Breast epithelium (tissue), 3 donors: ENCODE results near the gene TRAPPC13.

Source experiments
- CTCF ChIP-seq, 3 donors: fragments of 450-650 bp; IDR thresholded peaks; one replicate each; pipeline ENCODE4 v1.5.1; 2016 to 2017; ENCODE audit warnings: antibody characterized with exemption in 3 of 3, mild to moderate bottlenecking in 3 of 3, moderate library complexity in 3 of 3
- POLR2AphosphoS5 ChIP-seq, 3 donors: sonication (generic); formaldehyde crosslinking; IDR thresholded peaks; one replicate each; pipeline ENCODE4 v1.6.1; 2017; ENCODE audit warnings: antibody characterized with exemption in 3 of 3

- TF ChIP-seq CTCF (IDR thresholded peaks at IDR 0.05) (no peak), POLR2AphosphoS5 (IDR thresholded peaks at IDR 0.05) (no peak)
These were observed 4.8 kb upstream of the TRAPPC13 start for GRCh38 chr5:65620021-65620420.
